Measurements from ENCODE around the gene ZNF518A. TPM values are rescaled to one million over a fixed set of nuclear protein-coding genes. Genes with fewer than 3 reads are reported as not detected.

ZNF518A gene
- total and polyA plus RNA-seq, 9 donors, result 13.2 to 27.4 (median 16.5) TPM

DNA sequence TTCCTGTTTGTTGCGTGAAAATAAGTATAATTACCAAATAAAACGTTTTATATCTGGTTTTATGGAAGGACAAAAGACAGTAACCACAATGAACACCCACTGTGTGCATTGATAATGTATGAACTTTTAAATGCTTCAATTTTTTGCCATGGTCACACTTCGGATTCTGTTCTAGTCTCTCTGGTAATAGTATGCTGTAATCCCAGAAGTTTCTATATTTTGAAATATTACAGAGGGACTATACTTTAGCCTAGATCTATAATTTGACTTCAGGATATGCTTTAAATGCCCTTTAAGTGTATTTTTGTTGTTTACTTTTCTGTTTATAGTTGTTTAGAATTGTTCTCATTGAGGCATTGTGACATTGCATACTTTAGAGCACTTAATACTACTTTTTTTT is 1.5 kb downstream of the ZNF518A start:
- Histone ChIP-seq H3K4me3 (ENCODE audit: low read length) (no peak overlapping the region), H3K4me1 (ENCODE audit: control insufficient read depth, insufficient read depth, low read length) (peaks cover 4% of the 10 kb centered on the region), H3K9me3 (replicated peaks; ENCODE audit: control insufficient read depth, low read depth, low read length) (peaks cover 7% of the 10 kb centered on the region), H3K27ac (ENCODE audit: low read length) (no peak overlapping the region), H3K36me3 (ENCODE audit: control insufficient read depth, insufficient read depth, low read length) (peaks cover 15% of the 10 kb centered on the region), H3K27me3 (ENCODE audit: control insufficient read depth, insufficient read depth, low read length) (peaks cover 5% of the 10 kb centered on the region)
- DNase-seq, result no peak
- WGBS (ENCODE audit: insufficient coverage), result no CpG with 5 or more reads among the region's 3 CpGs

DNA sequence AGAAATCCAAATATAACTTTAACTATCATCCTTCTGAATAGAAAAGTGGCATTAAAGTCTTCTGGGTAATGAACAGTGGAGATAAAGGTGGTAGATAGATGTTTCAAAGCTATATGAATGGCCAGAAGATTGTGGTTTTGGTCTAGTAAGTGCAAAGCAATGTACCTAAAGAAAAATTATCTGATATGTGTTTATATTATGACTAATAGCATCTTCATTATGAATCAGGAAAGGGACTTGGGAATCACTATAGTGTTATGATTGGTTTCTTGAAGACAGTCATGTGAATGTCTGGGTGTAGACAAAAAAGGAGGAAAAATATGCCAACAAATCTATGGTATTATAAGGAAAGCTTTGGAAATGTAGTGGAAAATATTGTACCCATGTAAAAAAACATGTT is 3.0 kb downstream of the ZNF518A start:
- Histone ChIP-seq H3K27ac (ENCODE audit: low read length) (no peak overlapping the region), H3K27me3 (ENCODE audit: control insufficient read depth, insufficient read depth, low read length) (peaks cover 2% of the 10 kb centered on the region), H3K4me1 (ENCODE audit: control insufficient read depth, insufficient read depth, low read length) (peaks cover 4% of the 10 kb centered on the region), H3K36me3 (ENCODE audit: control insufficient read depth, insufficient read depth, low read length) (peaks cover 22% of the 10 kb centered on the region), H3K9me3 (replicated peaks; ENCODE audit: control insufficient read depth, low read depth, low read length) (peaks cover 7% of the 10 kb centered on the region), H3K4me3 (ENCODE audit: low read length) (no peak overlapping the region)
- no peak for DNase-seq

DNA sequence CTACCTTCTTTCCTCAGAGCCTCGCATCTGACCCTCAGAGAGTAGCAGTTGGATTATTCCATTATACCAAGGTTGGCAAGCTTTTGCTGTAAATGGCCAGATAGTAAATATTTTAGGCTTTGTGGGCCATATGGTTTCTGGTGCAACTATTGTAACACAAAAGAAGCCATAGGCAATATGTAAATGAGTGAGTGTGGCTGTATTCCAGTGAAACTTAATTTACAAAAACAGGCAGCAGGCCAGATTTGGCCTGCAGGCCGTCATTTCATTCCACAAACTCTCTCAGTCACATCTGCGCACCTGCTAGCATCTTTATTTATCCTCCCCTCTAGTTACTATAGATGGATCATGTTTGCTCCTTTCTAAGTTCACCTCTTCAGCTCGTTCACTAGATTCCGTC is 6.7 kb downstream of the ZNF518A start:
- no peak for DNase-seq
- Histone ChIP-seq H3K4me3 (ENCODE audit: low read length) (no peak overlapping the region), H3K27ac (ENCODE audit: low read length) (no peak overlapping the region), H3K4me1 (ENCODE audit: control insufficient read depth, insufficient read depth, low read length) (no peaks in the 10 kb centered on the region), H3K9me3 (replicated peaks; ENCODE audit: control insufficient read depth, low read depth, low read length) (no peaks in the 10 kb centered on the region), H3K27me3 (ENCODE audit: control insufficient read depth, insufficient read depth, low read length) (no peaks in the 10 kb centered on the region), H3K36me3 (ENCODE audit: control insufficient read depth, insufficient read depth, low read length) (peaks cover 33% of the 10 kb centered on the region)
- WGBS (ENCODE audit: insufficient coverage), result 83% methylated on average over 4 of the region's 5 CpGs

DNA sequence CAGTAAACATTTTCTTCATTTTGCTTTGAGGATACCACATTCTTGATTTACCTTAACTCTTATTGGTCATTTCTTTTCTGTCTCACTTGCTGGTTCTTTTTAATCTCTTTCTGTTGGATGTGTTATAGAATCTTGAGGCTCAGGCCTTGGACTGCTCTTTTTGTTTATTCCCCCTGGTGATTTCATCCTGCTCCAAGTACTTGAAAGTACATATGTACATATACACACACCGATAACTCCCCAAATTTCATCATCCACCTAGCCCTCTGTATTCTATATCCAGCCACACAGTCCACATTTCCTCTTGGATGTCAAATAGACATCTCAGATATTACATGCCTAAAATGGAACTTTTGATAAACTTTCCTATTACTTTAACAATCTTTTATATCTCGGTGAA is 7.5 kb downstream of the ZNF518A start:
- Histone ChIP-seq H3K4me1 (ENCODE audit: control insufficient read depth, insufficient read depth, low read length) (no peaks in the 10 kb centered on the region), H3K4me3 (ENCODE audit: low read length) (no peak overlapping the region), H3K9me3 (replicated peaks; ENCODE audit: control insufficient read depth, low read depth, low read length) (no peaks in the 10 kb centered on the region), H3K27ac (ENCODE audit: low read length) (no peak overlapping the region), H3K36me3 (ENCODE audit: control insufficient read depth, insufficient read depth, low read length) (peaks cover 34% of the 10 kb centered on the region), H3K27me3 (ENCODE audit: control insufficient read depth, insufficient read depth, low read length) (no peaks in the 10 kb centered on the region)
- WGBS (ENCODE audit: insufficient coverage), result 92% methylated on average over 1 of the region's 2 CpGs
- no peak for DNase-seq

DNA sequence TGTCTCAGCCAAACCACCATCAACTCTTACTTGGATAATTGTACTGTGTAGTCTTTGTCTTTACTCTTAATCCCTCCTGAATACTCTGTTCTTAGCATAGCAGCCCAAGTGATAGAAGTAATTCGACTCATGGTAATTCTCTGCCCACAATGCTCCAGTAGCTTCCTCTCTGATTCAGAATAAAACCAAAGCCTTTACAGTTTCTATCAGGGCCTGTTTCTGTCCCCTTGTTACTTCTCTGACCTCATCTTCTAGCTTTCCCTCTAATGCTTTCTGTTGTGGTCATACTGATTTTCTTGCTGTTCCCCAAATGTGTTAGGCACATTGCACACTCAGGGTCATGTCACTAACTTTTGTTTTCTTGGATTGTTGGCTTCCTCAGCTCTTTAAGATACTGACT is 8.0 kb downstream of the ZNF518A start:
- Histone ChIP-seq H3K4me3 (ENCODE audit: low read length) (no peak overlapping the region), H3K9me3 (replicated peaks; ENCODE audit: control insufficient read depth, low read depth, low read length) (no peaks in the 10 kb centered on the region), H3K27me3 (ENCODE audit: control insufficient read depth, insufficient read depth, low read length) (no peaks in the 10 kb centered on the region), H3K4me1 (ENCODE audit: control insufficient read depth, insufficient read depth, low read length) (no peaks in the 10 kb centered on the region), H3K27ac (ENCODE audit: low read length) (no peak overlapping the region), H3K36me3 (ENCODE audit: control insufficient read depth, insufficient read depth, low read length) (peaks cover 34% of the 10 kb centered on the region)
- DNase-seq, result no peak
- 67% methylated on average over 1 of the region's 1 CpG for WGBS (ENCODE audit: insufficient coverage)

DNA sequence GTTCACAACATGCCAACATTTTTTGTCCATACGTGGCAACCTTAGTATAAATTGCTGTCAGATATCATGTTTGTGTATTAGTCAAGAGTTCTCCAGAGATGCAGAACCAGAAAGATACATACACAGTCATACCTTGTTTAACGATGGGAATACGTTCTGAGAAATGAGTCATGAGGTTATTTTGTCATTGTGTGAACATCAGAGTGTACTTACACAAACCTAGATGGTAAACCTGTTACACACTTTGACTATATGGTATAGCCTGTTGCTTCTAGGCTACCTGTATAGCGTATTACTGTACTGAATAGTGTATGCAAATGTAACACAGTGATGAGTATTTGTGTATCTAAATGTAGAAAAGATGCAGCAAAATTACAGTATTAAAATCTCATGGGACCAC is 22.3 kb downstream of the ZNF518A start:
- no peak for DNase-seq
- H3K36me3 ChIP-seq (ENCODE audit: control insufficient read depth, insufficient read depth, low read length), result peaks cover 27% of the 10 kb centered on the region
- no peaks in the 10 kb centered on the region for H3K27me3 ChIP-seq (ENCODE audit: control insufficient read depth, insufficient read depth, low read length)
- no CpG with 5 or more reads among the region's 4 CpGs for WGBS (ENCODE audit: insufficient coverage)
- no peaks in the 10 kb centered on the region for H3K9me3 ChIP-seq (replicated peaks; ENCODE audit: control insufficient read depth, low read depth, low read length)
- no peaks in the 10 kb centered on the region for H3K4me1 ChIP-seq (ENCODE audit: control insufficient read depth, insufficient read depth, low read length)
- no peak overlapping the region for H3K27ac ChIP-seq (ENCODE audit: low read length)
- no peak overlapping the region for H3K4me3 ChIP-seq (ENCODE audit: low read length)

DNA sequence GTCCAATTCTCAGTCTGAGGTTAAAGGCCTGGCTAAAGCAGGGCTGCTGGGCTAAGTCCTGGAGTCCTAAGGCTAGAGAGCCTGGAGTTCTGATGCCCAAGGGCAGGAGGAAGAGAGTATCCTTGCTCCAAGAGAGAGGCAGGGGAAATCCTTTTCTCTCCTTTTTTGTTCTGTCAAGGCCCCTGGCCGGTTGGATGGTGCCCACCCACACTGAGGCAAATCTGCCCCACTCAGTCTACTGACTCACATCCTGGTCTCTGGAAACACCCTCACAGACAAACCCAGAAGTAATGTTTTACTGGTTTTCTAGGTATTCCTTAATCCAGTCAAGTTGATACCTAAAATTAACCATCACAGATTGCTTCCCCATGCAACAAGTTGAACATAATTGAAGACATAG is 23.0 kb downstream of the ZNF518A start:
- Histone ChIP-seq H3K36me3 (ENCODE audit: control insufficient read depth, insufficient read depth, low read length) (peaks cover 30% of the 10 kb centered on the region), H3K27ac (ENCODE audit: low read length) (no peak overlapping the region), H3K4me3 (ENCODE audit: low read length) (no peak overlapping the region), H3K9me3 (replicated peaks; ENCODE audit: control insufficient read depth, low read depth, low read length) (no peaks in the 10 kb centered on the region), H3K4me1 (ENCODE audit: control insufficient read depth, insufficient read depth, low read length) (no peaks in the 10 kb centered on the region), H3K27me3 (ENCODE audit: control insufficient read depth, insufficient read depth, low read length) (no peaks in the 10 kb centered on the region)
- no peak for DNase-seq
- no CpG with 5 or more reads among the region's 1 CpG for WGBS (ENCODE audit: insufficient coverage)

DNA sequence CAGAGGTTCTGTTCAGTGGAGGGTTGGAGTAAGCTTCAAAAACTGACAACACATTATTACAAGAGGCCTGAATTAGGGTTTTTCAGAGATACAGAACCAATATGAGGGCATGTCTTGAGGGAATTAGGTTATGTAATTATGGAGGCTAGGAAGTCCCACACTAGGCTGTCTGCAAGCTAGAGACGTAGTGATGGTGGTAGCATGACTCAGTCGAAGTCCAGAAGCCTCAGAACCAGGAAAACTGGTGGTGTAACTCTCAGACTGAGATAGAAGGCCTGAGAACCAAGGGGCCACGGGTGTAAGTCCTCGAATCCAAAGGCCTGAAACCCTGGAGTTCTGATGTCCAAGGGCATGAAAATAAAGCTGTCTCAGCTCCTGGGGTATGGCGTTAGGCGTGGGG is 35.6 kb downstream of the ZNF518A start:
- no peaks in the 10 kb centered on the region for H3K36me3 ChIP-seq (ENCODE audit: control insufficient read depth, insufficient read depth, low read length)
- 90% methylated on average over 4 of the region's 6 CpGs for WGBS (ENCODE audit: insufficient coverage)
- no peaks in the 10 kb centered on the region for H3K27me3 ChIP-seq (ENCODE audit: control insufficient read depth, insufficient read depth, low read length)
- no peak overlapping the region for H3K27ac ChIP-seq (ENCODE audit: low read length)
- peaks cover 10% of the 10 kb centered on the region for H3K9me3 ChIP-seq (replicated peaks; ENCODE audit: control insufficient read depth, low read depth, low read length)
- no peak for DNase-seq
- H3K4me1 ChIP-seq (ENCODE audit: control insufficient read depth, insufficient read depth, low read length), result no peaks in the 10 kb centered on the region
- no peak overlapping the region for H3K4me3 ChIP-seq (ENCODE audit: low read length)

DNA sequence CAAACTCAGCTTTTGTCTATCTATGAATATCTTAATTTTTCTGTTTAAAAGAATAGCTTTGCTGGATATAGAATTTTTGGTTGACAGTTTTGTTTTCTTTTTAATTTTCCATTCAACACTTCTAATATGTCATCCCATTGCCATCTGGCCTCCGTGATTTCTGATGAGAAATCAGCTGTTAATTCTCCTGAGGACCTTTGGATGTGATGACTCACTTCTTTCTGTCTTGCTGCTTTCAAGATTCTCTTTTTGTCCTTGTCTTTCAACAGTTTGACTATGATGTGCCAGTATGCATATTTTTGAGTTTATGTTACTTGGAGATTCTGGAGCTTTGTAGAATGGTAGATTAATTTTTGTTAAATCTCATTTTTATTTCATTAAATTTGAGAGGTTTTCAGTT is 38.4 kb downstream of the ZNF518A start:
- no peak overlapping the region for H3K27ac ChIP-seq (ENCODE audit: low read length)
- H3K4me3 ChIP-seq (ENCODE audit: low read length), result no peak overlapping the region
- no CpG with 5 or more reads among the region's 1 CpG for WGBS (ENCODE audit: insufficient coverage)
- peaks cover 11% of the 10 kb centered on the region for H3K9me3 ChIP-seq (replicated peaks; ENCODE audit: control insufficient read depth, low read depth, low read length)
- H3K36me3 ChIP-seq (ENCODE audit: control insufficient read depth, insufficient read depth, low read length), result no peaks in the 10 kb centered on the region
- DNase-seq, result no peak
- H3K4me1 ChIP-seq (ENCODE audit: control insufficient read depth, insufficient read depth, low read length), result no peaks in the 10 kb centered on the region
- H3K27me3 ChIP-seq (ENCODE audit: control insufficient read depth, insufficient read depth, low read length), result no peaks in the 10 kb centered on the region

DNA sequence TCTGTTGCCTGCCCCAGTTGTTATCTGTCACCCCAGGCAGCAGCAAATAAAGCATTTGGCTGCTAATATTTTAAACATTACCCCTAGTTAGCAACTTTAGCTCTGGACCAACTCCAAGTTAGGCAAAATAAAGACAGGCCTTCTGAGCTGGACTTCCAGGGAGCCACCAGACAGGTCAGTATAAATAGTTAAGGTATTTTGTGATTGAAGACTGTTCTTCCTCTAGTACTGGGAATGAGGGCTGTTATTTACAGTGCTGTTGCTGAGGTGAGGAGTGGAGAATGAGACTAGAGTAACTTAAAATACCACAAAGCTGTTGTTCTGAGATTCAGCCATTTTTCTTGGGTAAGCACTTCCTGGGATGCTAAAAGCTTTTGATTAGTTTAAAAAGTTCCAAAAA is 40.1 kb downstream of the ZNF518A start:
- H3K4me1 ChIP-seq (ENCODE audit: control insufficient read depth, insufficient read depth, low read length), result no peaks in the 10 kb centered on the region
- no peaks in the 10 kb centered on the region for H3K27me3 ChIP-seq (ENCODE audit: control insufficient read depth, insufficient read depth, low read length)
- no peak overlapping the region for H3K27ac ChIP-seq (ENCODE audit: low read length)
- H3K9me3 ChIP-seq (replicated peaks; ENCODE audit: control insufficient read depth, low read depth, low read length), result peaks cover 13% of the 10 kb centered on the region
- no peak overlapping the region for H3K4me3 ChIP-seq (ENCODE audit: low read length)
- H3K36me3 ChIP-seq (ENCODE audit: control insufficient read depth, insufficient read depth, low read length), result no peaks in the 10 kb centered on the region
- DNase-seq, result no peak

DNA sequence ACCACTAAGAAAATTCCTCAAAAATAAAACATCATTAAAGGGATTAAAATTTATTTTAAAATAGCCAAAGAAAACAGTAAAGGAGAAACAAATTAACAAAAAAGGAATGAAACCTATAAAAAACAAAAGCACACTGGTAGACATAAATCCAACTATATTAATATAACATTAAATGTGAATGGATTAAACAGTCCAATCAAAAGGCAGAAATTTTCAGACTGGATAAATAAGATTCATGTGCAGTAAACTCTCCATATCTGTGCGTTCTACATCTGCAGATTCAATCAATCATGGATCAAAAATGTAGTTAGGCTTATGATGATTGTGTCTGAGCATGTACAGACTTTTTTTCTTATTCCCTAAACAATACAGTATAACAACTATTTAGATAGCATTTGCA is 42.6 kb downstream of the ZNF518A start:
- peaks cover 18% of the 10 kb centered on the region for H3K9me3 ChIP-seq (replicated peaks; ENCODE audit: control insufficient read depth, low read depth, low read length)
- no peak overlapping the region for H3K4me3 ChIP-seq (ENCODE audit: low read length)
- H3K27me3 ChIP-seq (ENCODE audit: control insufficient read depth, insufficient read depth, low read length), result no peaks in the 10 kb centered on the region
- WGBS (ENCODE audit: insufficient coverage), result no CpG with 5 or more reads among the region's 1 CpG
- no peaks in the 10 kb centered on the region for H3K36me3 ChIP-seq (ENCODE audit: control insufficient read depth, insufficient read depth, low read length)
- no peak for DNase-seq
- H3K4me1 ChIP-seq (ENCODE audit: control insufficient read depth, insufficient read depth, low read length), result no peaks in the 10 kb centered on the region
- H3K27ac ChIP-seq (ENCODE audit: low read length), result no peak overlapping the region

All from muscle of leg (tissue), 11 donors.